ENCODE results near the gene SPN. TPM values are rescaled to one million over a fixed set of nuclear protein-coding genes. Genes with fewer than 3 reads are reported as not detected.

SPN gene
- polyA plus RNA-seq, 2 of the 4 experiments (the other 2 are of a cell fraction) = 0.03 TPM; not detected in 1

GRCh38 chr16:29710227-29711219, 47.5 kb downstream of the SPN start (continued):
- TF ChIP-seq JUNB (IDR thresholded peaks at IDR 0.05) = no peak

GRCh38 chr16:29712809-29713208, 49.8 kb downstream of the SPN start:
- ATAC-seq = no peak

More at GRCh38 chr16:29712809-29713208, 49.8 kb downstream of the SPN start:
- TF ChIP-seq TP53 (CRISPR knock-in tag; IDR thresholded peaks at IDR 0.05) (no peak), HOXB5 (CRISPR knock-in tag; IDR thresholded peaks at IDR 0.05) (no peak), HOXB13 (CRISPR knock-in tag; IDR thresholded peaks at IDR 0.05; ENCODE audit: low read depth) (no peak), REST (IDR thresholded peaks at IDR 0.05) (no peak), CHD4 (IDR thresholded peaks at IDR 0.05; ENCODE audit: borderline replicate concordance) (no peak), CEBPB (IDR thresholded peaks at IDR 0.05) (no peak), ZC3H11A (IDR thresholded peaks at IDR 0.05) (no peak), ZFP36 (IDR thresholded peaks at IDR 0.05; ENCODE audit: borderline replicate concordance, partially characterized antibody) (no peak), ZNF302 (CRISPR knock-in tag; IDR thresholded peaks at IDR 0.05) (no peak), POLR2AphosphoS2 (conservative IDR thresholded peaks at IDR 0.05; ENCODE audit: low read length) (no peak), RFX5 (IDR thresholded peaks at IDR 0.05) (no peak), HMGXB4 (CRISPR knock-in tag; IDR thresholded peaks at IDR 0.05; ENCODE audit: borderline replicate concordance) (no peak), BCL3 (IDR thresholded peaks at IDR 0.05) (no peak), ELK1 (IDR thresholded peaks at IDR 0.05; ENCODE audit: low read depth, low read length) (no peak), KDM1A (IDR thresholded peaks at IDR 0.05; ENCODE audit: low read depth) (no peak), TFCP2L1 (CRISPR knock-in tag; IDR thresholded peaks at IDR 0.05) (no peak), FOSL2 (IDR thresholded peaks at IDR 0.05) (no peak), FOSL2 (CRISPR knock-in tag; IDR thresholded peaks at IDR 0.05) (no peak)
- Histone ChIP-seq H3K4me1 (peaks cover 6% of the 10 kb centered on the region; the same call in 1 of the 3 replicates), H3K4me3 (no peak overlapping the region), H3K27ac (no peak overlapping the region), H3K9me3 (no peaks in the 10 kb centered on the region), H3K4me2 (no peak overlapping the region)
- ChIA-PET POLR2A (no interaction called here), CTCF (interaction anchor here (0.6 to 2.4 kb wide), 5 partner anchors 13 to 25 kb away, joined by 3 to 16 read pairs (median 5); no protein-coding TSS in a partner anchor)
- DNase-seq (ENCODE audit: low read depth in 1 of 2, low spot score in 1 of 2) (no peak), FAIRE-seq (no peak)
- 62% methylated on average over 4 of the region's 4 CpGs for WGBS (ENCODE audit: missing lambda C conversion rate)

All from A549 (cell line).